ENCODE measurements around the gene BBLN.

The BBLN gene

GRCh38 chr9:128160603-128160987 lies 530 bp downstream of the BBLN start:
- no peak for DNase-seq (ENCODE audit: extremely low spot score)
- no peak for TF ChIP-seq FOXK2 (IDR thresholded peaks at IDR 0.05)
- no peak for TF ChIP-seq PKNOX1 (IDR thresholded peaks at IDR 0.05)
- no peak for TF ChIP-seq ZNF384 (IDR thresholded peaks at IDR 0.05)
- TF ChIP-seq HDGF (IDR thresholded peaks at IDR 0.05; ENCODE audit: borderline replicate concordance) = no peak
- TF ChIP-seq NFRKB (IDR thresholded peaks at IDR 0.05) = no peak
- no peak for TF ChIP-seq SUZ12 (IDR thresholded peaks at IDR 0.05)
- TF ChIP-seq ARNT (IDR thresholded peaks at IDR 0.05) = no peak
- no peak for TF ChIP-seq LEF1 (IDR thresholded peaks at IDR 0.05; ENCODE audit: borderline replicate concordance)
- no peak for TF ChIP-seq L3MBTL2 (conservative IDR thresholded peaks at IDR 0.05)
- no peak for TF ChIP-seq ELF4 (IDR thresholded peaks at IDR 0.05)
- no peak for TF ChIP-seq BHLHE40 (IDR thresholded peaks at IDR 0.05; ENCODE audit: borderline replicate concordance)
- no peak for TF ChIP-seq TARDBP (IDR thresholded peaks at IDR 0.05)
- TF ChIP-seq CTBP1 (IDR thresholded peaks at IDR 0.05; ENCODE audit: borderline replicate concordance) = no peak
- no peak for TF ChIP-seq FOXA1 (IDR thresholded peaks at IDR 0.05)
- TF ChIP-seq SP1 (IDR thresholded peaks at IDR 0.05) = no peak
- POLR2A ChIA-PET = interaction anchor here (1.6 to 1.8 kb wide), 4 partner anchors 14 to 259 kb away, joined by 4 to 7 read pairs (median 6); partner anchors contain the start of genes CERCAM and CIZ1
- CTCF ChIA-PET = interaction anchor here (0.6 to 0.8 kb wide), 2 partner anchors 10 to 23 kb away, joined by 3 to 4 read pairs; no protein-coding TSS in a partner anchor

GRCh38 chr9:128161215-128161902 lies 1.3 kb downstream of the BBLN start:
- TF ChIP-seq ARNT (IDR thresholded peaks at IDR 0.05) = no peak
- no peak for TF ChIP-seq BHLHE40 (IDR thresholded peaks at IDR 0.05; ENCODE audit: borderline replicate concordance)
- no peak for TF ChIP-seq FOXA1 (IDR thresholded peaks at IDR 0.05)
- no peak for TF ChIP-seq SUZ12 (IDR thresholded peaks at IDR 0.05)
- TF ChIP-seq NFRKB (IDR thresholded peaks at IDR 0.05) = no peak
- no peak for TF ChIP-seq ZNF384 (IDR thresholded peaks at IDR 0.05)
- TF ChIP-seq HDGF (IDR thresholded peaks at IDR 0.05; ENCODE audit: borderline replicate concordance) = no peak
- TF ChIP-seq TARDBP (IDR thresholded peaks at IDR 0.05) = no peak
- TF ChIP-seq PKNOX1 (IDR thresholded peaks at IDR 0.05) = no peak
- no peak for TF ChIP-seq LEF1 (IDR thresholded peaks at IDR 0.05; ENCODE audit: borderline replicate concordance)
- TF ChIP-seq ELF4 (IDR thresholded peaks at IDR 0.05) = no peak
- TF ChIP-seq SP1 (IDR thresholded peaks at IDR 0.05) = no peak
- TF ChIP-seq FOXM1 (IDR thresholded peaks at IDR 0.05; ENCODE audit: borderline replicate concordance) = no peak
- no peak for TF ChIP-seq FOXK2 (IDR thresholded peaks at IDR 0.05)
- TF ChIP-seq L3MBTL2 (conservative IDR thresholded peaks at IDR 0.05) = no peak
- TF ChIP-seq CTBP1 (IDR thresholded peaks at IDR 0.05; ENCODE audit: borderline replicate concordance) = no peak
- DNase-seq (ENCODE audit: extremely low spot score) = no peak
- POLR2A ChIA-PET = interaction anchor here (0.7 to 1.6 kb wide), 3 partner anchors 30 to 737 kb away, joined by 3 to 5 read pairs (median 4); partner anchors contain the start of genes CIZ1 and URM1
- CTCF ChIA-PET = interaction anchor here (0.6 to 0.8 kb wide), 2 partner anchors 11 to 22 kb away, joined by 3 to 4 read pairs; no protein-coding TSS in a partner anchor

GRCh38 chr9:128162215-128163026 lies 2.4 kb downstream of the BBLN start:
- TF ChIP-seq CTBP1 (IDR thresholded peaks at IDR 0.05; ENCODE audit: borderline replicate concordance) (no peak), PKNOX1 (IDR thresholded peaks at IDR 0.05) (no peak), LEF1 (IDR thresholded peaks at IDR 0.05; ENCODE audit: borderline replicate concordance) (no peak), ZNF384 (IDR thresholded peaks at IDR 0.05) (no peak), NFRKB (IDR thresholded peaks at IDR 0.05) (no peak), SP1 (IDR thresholded peaks at IDR 0.05) (no peak), FOXM1 (IDR thresholded peaks at IDR 0.05; ENCODE audit: borderline replicate concordance) (no peak), SUZ12 (IDR thresholded peaks at IDR 0.05) (no peak), HDGF (IDR thresholded peaks at IDR 0.05; ENCODE audit: borderline replicate concordance) (no peak), FOXK2 (IDR thresholded peaks at IDR 0.05) (no peak), L3MBTL2 (conservative IDR thresholded peaks at IDR 0.05) (no peak), FOXA1 (IDR thresholded peaks at IDR 0.05) (no peak), TARDBP (IDR thresholded peaks at IDR 0.05) (no peak), BHLHE40 (IDR thresholded peaks at IDR 0.05; ENCODE audit: borderline replicate concordance) (no peak), ELF4 (IDR thresholded peaks at IDR 0.05) (no peak), ARNT (IDR thresholded peaks at IDR 0.05) (no peak)
- no peak for DNase-seq (ENCODE audit: extremely low spot score)
- ChIA-PET POLR2A (interaction anchor here (0.7 to 1.6 kb wide), 3 partner anchors 29 to 736 kb away, joined by 3 to 5 read pairs (median 4); partner anchors contain the start of genes CIZ1 and URM1), CTCF (no interaction called here)

GRCh38 chr9:128163027-128163515 lies 3.0 kb downstream of the BBLN start:
- ChIA-PET POLR2A (no interaction called here), CTCF (no interaction called here)
- DNase-seq (ENCODE audit: extremely low spot score) = no peak
- TF ChIP-seq ARNT (IDR thresholded peaks at IDR 0.05) (no peak), BHLHE40 (IDR thresholded peaks at IDR 0.05; ENCODE audit: borderline replicate concordance) (no peak), SUZ12 (IDR thresholded peaks at IDR 0.05) (no peak), ELF4 (IDR thresholded peaks at IDR 0.05) (no peak), FOXK2 (IDR thresholded peaks at IDR 0.05) (no peak)
